Stimulated activated CD8-positive, alpha-beta memory T cell treated with anti-CD3 and anti-CD28 coated beads, Interleukin-4, amount 100 ng/mL, for 4 hours (primary cell): ENCODE data around the gene RETREG3.
"Not testable (repeated sequence)": the region's sequence is repeated elsewhere in the genome, so short reads cannot be mapped to it uniquely, and the experiment has no call there.

Experiments used
- DNase-seq, 2 donors: peaks; one replicate each; pipeline ENCODE4 v3.0.0-alpha.2; 2020; ENCODE audit warnings: low read depth in 2 of 2, low spot score in 1 of 2

Gene RETREG3

GRCh38 chr17:42612013-42612412, 2.8 kb upstream of the RETREG3 start:
- no peak for DNase-seq

- not testable (repeated sequence) for DNase-seq
These were observed 934 bp upstream of the RETREG3 start for GRCh38 chr17:42609814-42610801.

- no peak for DNase-seq
These were observed 631 bp downstream of the RETREG3 start for GRCh38 chr17:42608305-42609181.

GRCh38 chr17:42607769-42608168, 1.4 kb downstream of the RETREG3 start:
- DNase-seq = no peak

GRCh38 chr17:42603318-42603717, 5.9 kb downstream of the RETREG3 start:
- DNase-seq = no peak

- no peak for DNase-seq
These were observed 10.3 kb downstream of the RETREG3 start for GRCh38 chr17:42598905-42599304.

GRCh38 chr17:42596386-42596785, 12.8 kb downstream of the RETREG3 start:
- DNase-seq = no peak

- DNase-seq = no peak
These were observed 17.8 kb downstream of the RETREG3 start for GRCh38 chr17:42591411-42591810.

GRCh38 chr17:42590886-42591285, 18.3 kb downstream of the RETREG3 start:
- DNase-seq = no peak

- DNase-seq = no peak
These were observed 22.5 kb downstream of the RETREG3 start for GRCh38 chr17:42586514-42587230.

GRCh38 chr17:42585353-42585752, 23.8 kb downstream of the RETREG3 start:
- DNase-seq = no peak

GRCh38 chr17:42584880-42585279, 24.3 kb downstream of the RETREG3 start:
- no peak for DNase-seq

GRCh38 chr17:42581744-42582270, 27.4 kb downstream of the RETREG3 start:
- no peak for DNase-seq

- no peak for DNase-seq
These were observed 29.2 kb downstream of the RETREG3 start for GRCh38 chr17:42579794-42580551.

- DNase-seq = peak in 1 of 2 donors; percentile 27
These were observed 30.8 kb downstream of the RETREG3 start for GRCh38 chr17:42578282-42578869.

GRCh38 chr17:42577532-42578281, 31.5 kb downstream of the RETREG3 start, which contains the start of gene PSMC3IP:
PSMC3IP (minus strand) TSS chr17:42577729; CDS start chr17:42577686, 43 bp downstream.
- peak; percentile 80 to 81 for DNase-seq

- DNase-seq = no peak
These were observed 32.0 kb downstream of the RETREG3 start for GRCh38 chr17:42577140-42577531.

GRCh38 chr17:42574463-42574862, 34.7 kb downstream of the RETREG3 start:
- no peak for DNase-seq

- no peak for DNase-seq
These were observed 36.1 kb downstream of the RETREG3 start for GRCh38 chr17:42573095-42573494.
